GM19395 (cell line): Measurements from ENCODE around the gene KERA.

Experiments
- ATAC-seq: cut with Tn5 transposase; IDR thresholded peaks from one replicate; pipeline ENCODE4 v1.9.1; 2021; ENCODE audit warnings: mild to moderate bottlenecking, moderate library complexity; ENCODE audit not compliant: unreplicated experiment

The KERA gene

GRCh38 chr12:91074154-91074709, 16.4 kb upstream of the KERA start:
- ATAC-seq, result no peak

GRCh38 chr12:91073426-91073825, 15.6 kb upstream of the KERA start:
- no peak for ATAC-seq

- no peak for ATAC-seq
Measured at GRCh38 chr12:91072931-91073330, 15.1 kb upstream of the KERA start.

GRCh38 chr12:91070936-91071335, 13.1 kb upstream of the KERA start:
- ATAC-seq, result no peak

GRCh38 chr12:91065396-91065795, 7.6 kb upstream of the KERA start:
- ATAC-seq, result no peak

- no peak for ATAC-seq
Measured at GRCh38 chr12:91064640-91065039, 6.8 kb upstream of the KERA start.

- ATAC-seq, result no peak
Measured at GRCh38 chr12:91061091-91061490, 3.3 kb upstream of the KERA start.

- ATAC-seq, result no peak
Measured at GRCh38 chr12:91059211-91059610, 1.4 kb upstream of the KERA start.

GRCh38 chr12:91058786-91059185, 962 bp upstream of the KERA start:
- no peak for ATAC-seq

GRCh38 chr12:91056488-91056887, 1.3 kb downstream of the KERA start:
- no peak for ATAC-seq

- ATAC-seq, result no peak
Measured at GRCh38 chr12:91055976-91056375, 1.8 kb downstream of the KERA start.

GRCh38 chr12:91053951-91054715, 3.7 kb downstream of the KERA start:
- no peak for ATAC-seq

- ATAC-seq, result no peak
Measured at GRCh38 chr12:91052026-91052425, 5.8 kb downstream of the KERA start.

- no peak for ATAC-seq
Measured at GRCh38 chr12:91044586-91044985, 13.2 kb downstream of the KERA start.

GRCh38 chr12:91043408-91043807, 14.4 kb downstream of the KERA start:
- ATAC-seq, result no peak

GRCh38 chr12:91040096-91040755, 17.6 kb downstream of the KERA start:
- ATAC-seq, result no peak

GRCh38 chr12:91037276-91037675, 20.5 kb downstream of the KERA start:
- ATAC-seq, result no peak

- ATAC-seq, result no peak
Measured at GRCh38 chr12:91033251-91033650, 24.6 kb downstream of the KERA start.

GRCh38 chr12:91023326-91024004, 34.4 kb downstream of the KERA start:
- peak; percentile 54 for ATAC-seq

GRCh38 chr12:91021076-91021475, 36.7 kb downstream of the KERA start:
- no peak for ATAC-seq

GRCh38 chr12:91019455-91019854, 38.4 kb downstream of the KERA start:
- ATAC-seq, result no peak
